GM13977 (cell line): ENCODE data around the gene TMED7.
"Not testable (repeated sequence)": the region's sequence is repeated elsewhere in the genome, so short reads cannot be mapped to it uniquely, and the experiment has no call there.

ENCODE experiments used
- DNase-seq: peaks from one replicate; pipeline ENCODE4 v3.0.0; 2012; ENCODE audit warnings: low spot score
- CTCF ChIP-seq: IDR thresholded peaks from 2 replicates; pipeline ENCODE4 v1.5.1; 2012; ENCODE audit warnings: mild to moderate bottlenecking, control low read depth; ENCODE audit not compliant: insufficient read depth; ENCODE audit errors: extremely low read depth, missing control alignments
- in situ Hi-C: fragments of 300-500 bp; cut with MboI; formaldehyde crosslinking; loops from one replicate; pipeline ENCODE4 v1.12.0; 2022; ENCODE audit warnings: low sequenced_read_pairs, low pct_unique_long_range_greater_than_20kb, mixed read lengths, inconsistent platforms; ENCODE audit not compliant: unreplicated experiment

TMED7 gene

GRCh38 chr5:115657881-115658233 lies 32.0 kb upstream of the TMED7 start:
- in situ Hi-C loops, result no loop called here
- no peak for DNase-seq
- TF ChIP-seq CTCF, result no peak

GRCh38 chr5:115657125-115657880 lies 31.5 kb upstream of the TMED7 start:
- DNase-seq, result no peak
- TF ChIP-seq CTCF, result no peak
- in situ Hi-C loops, result no loop called here

- in situ Hi-C loops, result no loop called here
- no peak for TF ChIP-seq CTCF
- DNase-seq, result no peak
Observed at GRCh38 chr5:115656404-115656803, 30.6 kb upstream of the TMED7 start.

GRCh38 chr5:115655994-115656393 lies 30.2 kb upstream of the TMED7 start:
- in situ Hi-C loops, result no loop called here
- TF ChIP-seq CTCF, result no peak
- DNase-seq, result no peak

- in situ Hi-C loops, result no loop called here
- no peak for TF ChIP-seq CTCF
- no peak for DNase-seq
Observed at GRCh38 chr5:115649541-115649940, 23.7 kb upstream of the TMED7 start.

- in situ Hi-C loops, result no loop called here
- no peak for DNase-seq
- no peak for TF ChIP-seq CTCF
Observed at GRCh38 chr5:115648056-115648455, 22.2 kb upstream of the TMED7 start.

GRCh38 chr5:115645386-115645785 lies 19.6 kb upstream of the TMED7 start:
- DNase-seq, in situ Hi-C loops: not testable (repeated sequence)
